NCI-H2227 treated with DMSO at 0.1 percent for 48 hours (cell line): ENCODE measurements around the gene APOBEC2.

Source experiments
- DNase-seq: peaks from one replicate; lab custom pipeline; 2025; lab: John Stamatoyannopoulos, UW

Gene APOBEC2

DNA sequence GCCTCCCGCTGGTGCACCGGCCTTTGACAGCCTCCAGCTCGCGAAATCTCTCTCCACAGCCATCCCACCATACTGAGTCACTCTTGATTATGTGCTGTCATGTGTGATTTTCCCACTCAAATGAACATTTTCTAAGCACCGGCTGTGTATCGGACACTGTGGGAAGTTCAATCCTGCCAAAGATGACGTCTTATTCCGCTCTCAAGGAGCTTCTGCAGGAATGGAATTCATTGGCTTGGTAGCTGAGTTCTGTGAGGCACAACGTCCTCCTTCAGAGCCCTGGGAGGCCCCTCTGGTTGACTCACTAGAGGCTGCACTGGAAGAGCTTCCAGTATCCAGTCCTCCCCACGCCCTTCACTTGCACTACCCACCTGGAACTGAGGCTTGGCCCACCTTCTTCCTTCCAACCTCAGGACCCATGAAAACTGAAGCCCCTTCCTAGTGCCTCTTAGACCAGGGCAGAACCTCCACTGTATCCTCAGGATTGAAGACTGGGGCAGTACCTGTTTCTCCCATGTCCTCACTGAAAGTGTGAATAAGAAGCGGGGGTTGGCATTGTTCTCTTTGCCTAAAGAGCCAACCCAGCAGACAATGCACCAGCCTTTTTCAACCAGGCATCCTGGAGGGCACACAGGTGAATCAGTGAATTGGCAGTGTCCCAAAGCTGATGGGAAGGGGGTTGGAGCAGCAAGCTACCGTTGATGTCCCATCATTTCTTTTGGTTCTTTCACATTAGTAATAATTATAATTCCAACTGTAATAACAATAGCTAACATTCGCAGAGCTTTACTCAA, 15.7 kb upstream of the APOBEC2 start:
- no peak for DNase-seq

DNA sequence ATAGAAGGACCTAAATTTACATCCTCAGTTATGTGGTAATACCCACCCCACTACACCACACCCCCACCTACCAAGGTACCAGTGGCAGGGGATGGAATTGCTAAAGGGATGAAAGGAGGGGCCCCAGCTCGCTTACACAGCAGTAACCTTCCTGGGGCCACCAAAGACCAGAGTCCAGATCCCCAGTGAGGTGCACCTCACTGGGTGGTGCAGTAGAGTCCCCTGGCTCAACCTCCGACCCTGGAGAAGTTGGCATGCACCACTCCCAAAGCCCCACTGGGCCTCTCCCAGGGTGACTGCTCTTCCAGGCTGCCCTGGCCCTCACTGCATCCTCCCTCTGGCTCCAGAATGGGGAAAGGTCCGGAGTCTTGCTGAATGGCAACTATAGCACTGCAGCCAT, 14.8 kb upstream of the APOBEC2 start:
- DNase-seq = no peak

DNA sequence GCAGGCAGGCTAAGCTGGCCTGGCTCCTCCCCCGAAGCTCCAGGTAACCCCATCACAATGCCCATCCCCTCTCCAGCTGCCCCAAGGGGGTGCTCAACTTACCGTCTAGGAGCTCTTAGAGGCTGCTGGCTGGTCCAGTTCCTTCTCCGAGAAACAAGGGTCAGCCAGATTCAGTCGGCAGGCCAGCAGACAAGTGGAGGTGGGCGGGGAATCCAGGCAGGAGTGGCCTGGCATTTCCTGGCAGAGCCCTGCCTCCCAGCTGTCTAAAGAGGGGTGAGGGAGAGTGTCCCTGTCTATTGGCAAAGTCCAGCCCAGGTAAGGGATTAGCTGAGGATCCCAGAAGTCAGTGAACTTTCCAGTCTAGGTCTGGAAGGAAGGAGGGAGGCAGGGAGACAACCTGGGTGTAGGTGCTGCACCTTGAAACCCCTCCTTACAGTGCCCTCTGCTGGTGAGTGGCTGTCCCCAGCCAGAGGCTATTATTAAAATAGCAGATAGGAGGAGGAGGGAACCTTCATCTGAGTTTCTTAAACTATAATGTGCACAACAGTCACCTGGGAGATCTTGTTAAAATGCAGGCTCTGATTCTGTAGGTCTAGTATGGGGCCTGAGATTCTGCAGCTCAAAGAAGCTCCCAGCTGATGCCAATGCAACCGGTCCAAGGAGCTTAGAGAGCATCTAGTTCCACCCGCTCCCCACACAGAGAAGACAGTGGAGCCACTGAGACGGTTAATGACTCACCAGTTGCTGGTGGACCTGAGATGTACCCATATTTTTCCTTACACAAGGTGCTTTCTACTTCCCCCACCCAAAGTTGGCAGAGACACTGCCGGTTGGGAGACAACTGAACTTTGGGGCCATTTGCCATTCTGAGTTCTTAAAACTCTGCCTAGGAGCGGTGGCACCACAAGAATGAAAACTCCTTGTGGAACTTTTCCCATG, 13.7 kb upstream of the APOBEC2 start, which contains the start of gene UNC5CL:
TSS of gene UNC5CL (minus strand) at position 162 of the 939 bp plus-strand sequence. CDS start 4,147 bp downstream, outside the sequence.
- no peak for DNase-seq

DNA sequence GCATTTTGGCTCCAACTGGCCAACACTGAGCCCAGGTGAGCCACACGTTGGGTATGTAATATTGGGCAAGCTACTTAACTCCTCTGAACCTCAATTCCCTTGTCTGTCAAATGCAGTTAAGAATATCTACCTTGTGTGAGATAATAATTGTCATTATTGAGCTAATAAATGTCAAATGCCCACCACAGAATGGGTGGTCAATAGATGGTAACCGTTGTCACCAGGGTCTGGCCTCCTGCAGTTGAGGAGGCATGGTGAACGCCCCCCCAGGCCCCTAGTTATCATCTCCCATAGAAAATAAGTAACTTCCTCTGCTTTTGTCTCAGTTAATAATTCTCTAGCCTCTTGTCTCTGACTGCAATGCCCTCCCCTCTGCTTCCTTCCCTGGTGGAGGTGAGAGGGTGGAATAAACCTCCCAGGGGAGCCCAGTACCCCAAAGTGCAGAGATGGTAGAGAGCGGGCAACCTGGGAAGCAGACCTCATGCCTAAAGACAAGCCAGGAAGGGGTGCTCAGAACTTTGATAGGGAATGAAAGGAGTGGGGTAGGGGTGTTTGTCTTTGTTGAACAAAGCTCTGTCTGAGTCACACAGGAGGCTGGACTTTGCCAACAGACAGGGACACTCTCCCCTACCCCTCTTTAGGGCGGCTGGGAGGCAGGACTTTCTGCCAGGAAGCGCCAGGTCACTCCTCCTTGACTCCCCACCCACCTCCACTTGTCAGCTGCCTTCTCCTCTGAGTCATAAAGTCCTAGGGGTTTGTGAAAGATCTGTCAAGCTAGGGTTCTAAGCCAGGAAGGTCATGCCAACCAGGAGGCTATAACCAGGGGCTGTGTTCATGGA, 12.7 kb upstream of the APOBEC2 start:
- DNase-seq = no peak

DNA sequence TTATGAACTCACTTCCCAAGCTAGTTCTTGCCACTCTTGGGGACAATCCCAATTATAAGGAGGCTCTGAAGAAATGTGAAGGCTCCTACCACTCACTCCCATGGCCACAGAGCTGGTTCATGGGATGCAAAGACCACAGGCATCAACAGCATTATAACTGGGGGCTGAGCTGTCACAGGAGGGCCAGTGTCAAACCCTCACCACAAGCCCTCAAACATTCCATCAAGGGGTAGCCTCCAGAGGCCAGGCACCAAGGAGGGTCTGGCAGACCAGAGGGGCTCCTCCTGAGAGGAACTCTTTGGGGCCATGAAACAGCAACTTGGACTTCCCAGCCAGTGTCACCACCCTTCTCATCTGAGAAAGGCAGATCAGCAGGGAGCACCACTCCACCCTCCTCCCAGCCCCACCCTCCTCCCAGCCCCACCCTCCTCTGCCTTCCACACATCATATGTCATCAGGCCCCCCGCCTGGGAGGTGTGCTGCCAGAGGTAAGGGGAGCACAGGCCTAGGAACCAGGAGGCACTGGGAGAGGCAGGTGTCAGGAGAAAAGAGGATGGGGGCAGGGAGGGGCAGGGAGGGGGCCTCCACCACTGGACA, 12.0 kb upstream of the APOBEC2 start:
- DNase-seq = no peak

DNA sequence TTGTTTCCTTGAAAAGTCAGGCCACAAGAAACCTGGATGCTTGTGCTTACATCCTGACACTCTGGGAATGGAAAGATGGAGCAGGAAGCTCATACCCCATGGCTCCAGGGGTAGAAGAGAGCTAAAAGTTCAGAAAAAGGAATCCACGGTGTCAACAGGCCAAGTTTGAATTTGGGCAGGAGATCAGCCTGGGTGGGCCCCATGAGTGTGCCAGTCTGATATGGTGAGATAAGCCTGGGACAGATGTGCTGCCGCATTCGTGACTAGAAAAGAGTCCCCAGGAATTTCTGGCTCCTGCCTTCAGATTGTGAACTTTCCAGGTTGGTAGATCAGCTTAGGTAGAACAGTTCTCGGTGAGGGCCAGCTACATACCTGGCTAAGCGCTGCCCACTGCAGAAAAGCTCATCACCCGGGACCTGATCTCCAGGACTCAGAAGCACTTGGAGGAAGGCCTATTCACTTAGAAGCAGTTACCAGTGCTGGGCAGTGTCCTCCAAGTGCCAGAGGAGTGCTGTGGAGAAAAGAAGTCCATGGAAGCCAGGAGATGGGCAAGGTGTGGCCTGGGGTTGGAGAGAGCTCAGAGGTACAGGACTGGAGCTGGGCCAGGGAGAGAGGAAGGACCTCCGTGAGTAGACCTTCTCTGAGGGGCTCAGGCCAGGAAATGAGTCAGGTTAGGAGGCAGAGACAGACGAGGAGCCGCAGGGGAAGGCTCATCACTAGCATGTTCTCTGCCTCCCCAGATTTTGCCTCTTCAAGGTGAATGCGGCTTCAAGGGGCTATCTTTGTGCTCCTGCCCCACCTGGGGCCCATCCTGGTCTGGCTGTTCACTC, 10.6 kb upstream of the APOBEC2 start, which contains the start of gene TSPO2:
TSS of gene TSPO2 (plus strand) at position 242 of the 830 bp plus-strand sequence. CDS start at position 761, 519 bp downstream.
- DNase-seq = no peak

DNA sequence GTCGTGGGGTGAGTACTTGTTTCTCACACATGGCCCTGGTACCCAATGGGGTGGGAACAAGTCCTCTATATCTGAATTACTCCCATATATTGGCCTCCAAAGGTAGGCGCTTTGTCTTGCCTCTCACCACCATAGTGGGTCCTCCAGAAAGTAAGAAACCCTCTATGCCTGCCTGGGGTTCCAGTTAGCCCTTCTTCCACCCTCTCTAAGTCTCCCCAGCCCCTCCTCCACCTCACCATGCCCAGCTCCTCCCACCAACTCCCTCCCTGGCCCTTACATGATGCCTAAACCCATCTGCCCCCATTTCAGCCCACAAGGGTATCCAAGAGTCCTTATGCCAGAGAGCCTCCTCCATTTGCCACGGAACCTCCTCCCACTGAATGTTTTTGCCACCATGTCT, 9.9 kb upstream of the APOBEC2 start:
- no peak for DNase-seq

DNA sequence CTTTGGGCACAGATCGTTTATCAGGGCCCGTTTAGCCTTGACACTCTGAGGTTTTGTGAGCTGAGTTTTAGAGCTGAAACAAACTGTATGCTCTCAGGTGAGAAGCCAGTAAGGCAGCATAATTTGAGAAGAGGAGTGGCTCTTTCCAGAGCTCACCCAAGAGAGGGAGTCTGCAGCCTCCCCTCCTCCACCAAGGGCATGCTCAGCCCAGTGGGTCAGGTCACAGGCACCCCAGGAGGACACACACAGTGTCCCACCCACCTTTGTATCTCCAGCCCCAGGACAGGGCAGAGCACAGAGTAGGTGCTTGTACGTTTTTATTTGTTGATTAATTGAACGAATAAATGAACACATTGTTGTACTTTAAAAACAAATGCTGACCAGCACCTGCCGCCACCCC, 7.3 kb upstream of the APOBEC2 start:
- DNase-seq = no peak

DNA sequence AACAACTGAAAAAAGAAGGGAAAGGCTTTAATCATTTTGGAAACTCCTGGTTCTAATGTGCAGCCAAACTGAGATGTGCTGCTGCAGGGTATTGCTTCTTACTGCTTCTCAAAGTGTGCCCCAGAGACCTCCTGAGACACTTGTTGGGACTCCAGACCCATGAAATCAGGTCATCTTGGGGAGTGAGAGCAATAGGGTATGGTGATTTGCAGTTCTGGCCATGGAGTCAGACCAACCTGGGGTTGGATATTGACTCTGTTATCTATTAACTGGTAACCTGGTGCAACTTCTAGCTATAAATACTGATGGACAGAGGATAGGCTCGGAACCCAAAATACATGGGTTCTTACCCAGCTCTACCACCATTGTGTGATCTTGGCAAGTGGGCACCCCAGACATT, 6.9 kb upstream of the APOBEC2 start:
- no peak for DNase-seq

DNA sequence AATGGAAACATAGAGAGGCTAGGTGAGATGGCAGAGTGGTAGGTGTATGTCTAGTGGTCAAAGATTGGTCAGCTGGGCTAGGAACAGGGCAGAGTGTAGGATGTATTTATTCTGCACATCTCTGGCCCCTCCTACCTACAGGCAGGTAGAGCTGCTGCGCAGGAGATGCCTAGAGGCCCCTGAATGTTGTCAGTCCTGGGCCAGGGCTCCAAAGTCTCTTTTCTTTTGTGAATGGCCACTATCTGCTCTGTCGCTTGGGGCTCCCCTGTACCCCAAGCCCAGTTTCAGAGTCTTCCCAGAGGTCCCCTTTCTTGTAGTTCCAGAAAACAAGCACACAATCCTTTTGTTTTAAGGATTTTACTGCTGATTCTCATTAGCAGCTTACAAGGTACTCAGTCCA, 5.7 kb upstream of the APOBEC2 start:
- no peak for DNase-seq

DNA sequence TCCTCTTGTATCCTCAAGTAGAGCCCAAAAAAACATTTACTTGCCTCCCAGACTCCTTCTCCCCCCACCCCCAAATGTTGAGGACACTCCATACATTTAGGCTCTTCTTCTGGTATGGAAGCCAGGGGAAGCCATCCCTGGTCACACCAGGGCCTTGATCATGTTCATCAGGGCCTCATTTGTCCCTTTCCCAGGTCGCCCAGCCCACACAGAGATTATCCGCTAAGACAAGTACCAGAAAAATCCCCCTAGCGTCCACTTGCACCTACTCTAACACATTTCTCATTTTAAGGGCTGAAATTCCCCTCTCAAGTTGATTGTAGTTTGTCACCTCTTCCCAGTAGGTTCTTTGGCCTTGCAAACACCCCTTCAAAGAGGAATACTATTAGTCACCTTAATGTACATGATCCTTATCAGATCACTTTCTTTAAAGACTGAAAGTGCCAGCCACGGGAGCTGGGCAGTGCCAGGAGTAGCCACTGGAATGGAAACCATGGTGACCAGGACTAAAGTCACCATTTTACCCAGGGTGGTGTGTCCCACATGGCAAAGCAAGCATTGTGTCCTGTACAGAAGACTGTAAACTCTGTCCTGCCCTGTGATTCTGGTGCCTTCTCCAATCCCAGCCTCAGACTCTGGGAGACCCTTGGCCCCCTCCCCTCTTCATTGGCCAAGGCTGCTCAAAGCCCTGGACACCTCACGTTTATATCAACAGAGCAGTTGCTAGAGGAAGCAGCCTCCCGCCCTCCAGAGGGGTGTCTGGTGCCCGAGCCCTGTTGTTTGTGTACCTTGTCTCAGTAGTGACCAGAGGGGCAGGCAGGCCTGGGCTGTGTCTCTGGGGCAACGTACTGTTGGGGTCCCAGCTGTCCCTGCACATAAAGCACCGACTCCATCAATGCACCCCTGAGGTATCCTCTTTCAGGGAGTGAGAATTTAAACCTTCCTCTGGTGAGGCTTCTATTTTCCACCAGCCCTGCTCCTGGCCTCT, 5.0 kb upstream of the APOBEC2 start:
- DNase-seq = no peak

DNA sequence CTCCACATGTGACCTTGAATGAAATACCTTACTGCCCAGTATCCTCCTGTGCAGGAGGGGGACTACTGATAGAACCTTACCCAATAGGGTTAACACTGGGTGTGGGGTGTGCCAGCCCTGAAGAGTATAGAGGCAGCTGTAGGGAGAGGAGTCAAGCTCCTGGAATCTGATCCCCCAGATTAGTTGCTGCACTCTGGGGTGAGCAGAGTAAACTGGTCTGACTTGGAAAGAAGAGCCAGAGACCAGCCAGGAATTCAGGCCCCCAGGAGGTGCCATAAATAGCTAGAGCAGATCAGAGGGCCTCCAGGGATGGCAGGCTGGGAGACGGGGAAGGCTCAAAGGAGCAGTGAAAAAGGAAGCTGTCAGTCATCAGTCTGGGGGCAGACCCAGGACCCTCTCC, 3.5 kb upstream of the APOBEC2 start:
- no peak for DNase-seq

DNA sequence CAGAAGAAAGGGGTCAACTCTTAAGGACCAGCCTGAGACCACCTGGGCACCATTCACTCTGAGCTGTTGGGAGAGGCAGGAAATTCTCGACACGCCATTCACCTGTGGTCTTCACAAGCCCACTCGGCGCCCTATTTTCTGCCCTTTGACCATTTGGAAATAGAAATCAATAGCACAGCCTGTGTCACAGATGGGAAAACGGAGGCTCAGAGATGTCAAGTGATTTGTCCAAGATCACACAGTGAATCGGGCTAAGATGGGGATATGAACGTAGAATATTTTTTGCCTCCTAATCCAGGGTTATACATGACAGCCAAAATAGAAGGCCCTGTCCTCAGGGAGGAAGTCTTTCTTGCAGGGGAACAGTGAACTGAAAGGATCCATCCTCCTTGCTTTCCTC, 3.0 kb upstream of the APOBEC2 start:
- DNase-seq = no peak

DNA sequence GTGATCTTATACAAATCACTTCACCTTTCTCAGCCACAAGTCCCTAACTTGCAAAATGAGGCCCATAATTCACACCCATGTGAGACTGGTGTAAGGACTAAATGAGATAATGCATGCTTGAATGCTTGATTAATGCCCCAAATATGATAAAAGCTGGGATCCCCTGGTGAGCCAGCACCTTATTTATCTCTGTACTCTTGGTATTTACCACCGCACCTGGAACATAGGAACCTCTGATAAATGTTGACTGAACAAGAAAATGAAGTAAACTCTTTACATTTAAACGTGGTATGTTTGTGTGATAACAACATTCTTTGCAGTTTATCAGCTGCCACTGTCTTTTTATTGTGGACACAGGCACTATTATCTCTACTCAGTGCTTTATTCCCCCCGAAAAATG, 2.5 kb upstream of the APOBEC2 start:
- no peak for DNase-seq

DNA sequence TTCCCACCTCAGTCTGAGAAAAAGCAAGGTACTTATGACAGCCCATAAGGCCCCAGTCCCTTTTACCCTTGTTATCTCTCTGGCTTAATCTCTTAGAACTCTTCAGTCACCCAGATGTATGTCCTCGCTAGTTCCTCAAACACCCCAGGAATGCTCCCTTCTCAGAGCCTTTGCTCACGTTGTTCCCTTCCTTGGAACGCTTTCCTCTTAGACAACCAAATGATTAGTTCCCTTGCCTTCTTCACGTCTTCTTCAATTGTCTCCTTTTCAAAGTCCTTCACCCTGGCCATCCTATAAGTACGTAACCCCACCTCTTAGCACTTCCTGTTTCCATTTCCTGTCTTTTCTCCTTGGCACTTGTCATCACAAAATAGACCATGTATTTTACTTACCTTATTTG, 1.1 kb upstream of the APOBEC2 start:
- no peak for DNase-seq

DNA sequence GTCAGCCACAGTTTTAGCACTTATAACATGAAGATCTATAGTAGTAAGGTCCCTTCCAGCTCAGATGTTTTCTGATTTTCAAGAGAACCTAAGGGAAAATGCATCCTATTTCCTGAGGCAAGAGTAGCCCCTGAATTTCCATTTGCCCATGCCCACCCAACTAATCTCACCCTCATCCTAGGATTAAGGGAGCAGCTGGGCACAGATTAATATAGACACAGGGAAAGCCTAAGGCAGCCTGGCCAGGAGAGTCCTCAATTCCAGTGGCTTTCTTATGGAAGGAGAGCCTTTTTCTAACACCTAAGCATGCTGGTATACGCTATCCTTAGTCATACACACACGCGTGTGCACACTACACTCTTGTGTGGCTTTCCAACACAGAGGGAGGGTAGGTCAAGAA, 1.5 kb downstream of the APOBEC2 start:
- DNase-seq = no peak

DNA sequence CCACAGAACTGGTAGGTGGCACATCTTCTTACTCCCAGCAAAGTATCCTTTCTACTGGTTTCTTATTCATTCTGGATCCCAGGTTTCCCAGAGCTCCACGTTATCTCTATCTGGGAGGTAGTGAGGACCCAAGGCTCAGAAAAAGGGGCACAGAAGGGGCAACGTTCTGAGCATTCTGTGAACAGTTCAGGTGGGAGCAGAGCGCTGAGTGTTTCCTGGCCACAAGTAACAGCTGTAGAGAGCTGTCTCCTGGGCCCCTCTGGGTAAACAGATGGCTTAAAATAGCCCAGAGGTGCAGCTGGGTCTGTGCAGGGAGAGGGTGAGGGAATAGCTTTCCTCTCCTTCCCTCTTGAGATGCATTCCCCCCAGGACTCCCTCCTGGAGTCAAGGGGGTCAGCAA, 2.1 kb downstream of the APOBEC2 start:
- no peak for DNase-seq

DNA sequence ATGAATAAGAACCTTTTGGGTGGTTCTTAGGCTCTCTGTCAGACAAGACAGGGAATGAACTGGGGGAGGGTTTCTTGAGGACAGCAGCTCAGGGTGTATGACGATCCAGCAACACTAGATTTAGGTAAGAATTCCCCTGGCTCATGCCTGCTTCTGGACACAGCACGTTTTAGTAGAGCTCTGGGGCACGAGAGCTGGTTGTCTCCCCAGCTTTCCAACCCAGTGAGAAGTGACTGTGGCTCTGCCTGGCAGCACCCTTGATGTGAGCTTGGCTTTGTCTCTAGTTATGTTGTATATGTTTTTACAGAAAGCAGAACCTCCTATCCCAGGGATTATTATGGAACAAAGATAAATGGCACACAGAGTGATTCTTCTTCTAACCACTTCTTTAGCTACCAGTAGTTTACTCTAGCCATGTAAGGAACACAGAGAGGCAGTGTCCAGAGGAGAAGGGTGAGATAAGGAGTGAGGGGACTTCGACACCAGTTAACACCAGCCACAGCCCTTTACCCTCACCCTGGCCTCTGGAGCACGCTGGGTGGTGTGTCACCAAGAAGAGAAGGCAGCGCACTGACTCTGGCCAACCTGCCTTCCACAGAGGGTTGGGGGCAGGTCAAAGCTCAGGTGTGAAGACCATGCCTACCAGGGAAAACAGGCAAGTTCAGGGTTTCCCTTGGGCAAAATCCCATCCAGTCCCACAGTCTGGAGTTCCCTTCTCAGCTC, 3.9 kb downstream of the APOBEC2 start:
- DNase-seq = no peak

DNA sequence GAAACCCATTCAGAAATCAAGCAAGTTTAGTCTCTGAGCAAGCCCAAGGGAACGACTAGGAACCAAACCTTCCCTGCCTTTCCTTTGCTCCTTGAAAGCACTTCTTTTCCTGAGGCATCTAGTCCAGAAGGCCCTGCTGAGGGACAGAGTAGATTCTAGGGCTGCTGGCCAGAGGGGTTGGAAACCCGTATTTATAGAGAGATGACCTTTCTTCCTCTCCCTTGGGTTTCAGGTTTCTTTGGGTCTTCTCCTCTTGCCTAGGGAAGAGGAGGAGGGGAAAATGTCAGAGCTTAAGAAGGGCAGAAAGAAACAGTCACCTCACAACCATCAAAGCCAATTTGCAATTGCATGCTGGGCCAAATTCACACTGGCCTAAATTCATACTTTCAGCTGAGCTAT, 5.8 kb downstream of the APOBEC2 start:
- DNase-seq = no peak
